ENCODE measurements around the gene RNF157.

RNF157 gene

DNA sequence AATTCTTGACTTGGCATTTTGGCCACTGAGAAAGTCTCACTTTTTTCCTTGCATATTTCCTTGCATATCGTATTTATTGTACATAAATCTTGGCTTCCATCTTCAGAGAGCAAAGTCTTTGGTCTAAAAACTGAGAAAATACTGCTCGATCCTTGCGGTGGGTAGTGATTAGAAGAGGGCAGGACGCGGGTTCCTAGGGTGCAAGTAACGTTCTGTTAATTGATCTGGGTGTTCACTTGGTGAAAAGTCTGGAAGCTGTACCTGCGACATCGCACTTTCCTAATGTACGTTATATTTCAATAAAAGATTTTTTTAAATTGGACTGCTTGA, 24.1 kb upstream of the RNF157 start:
- DNase-seq (ENCODE audit: extremely low spot score), result no peak
- ChIA-PET POLR2A (interaction anchor here (0.6 to 3.0 kb wide), 12 partner anchors 8 to 320 kb away, joined by 3 to 24 read pairs (median 4); partner anchors contain the start of gene RNF157), CTCF (interaction anchor here (0.6 to 1.5 kb wide), 4 partner anchors 15 to 967 kb away, joined by 3 to 8 read pairs (median 3); no protein-coding TSS in a partner anchor)
- TF ChIP-seq, protein P1, sequence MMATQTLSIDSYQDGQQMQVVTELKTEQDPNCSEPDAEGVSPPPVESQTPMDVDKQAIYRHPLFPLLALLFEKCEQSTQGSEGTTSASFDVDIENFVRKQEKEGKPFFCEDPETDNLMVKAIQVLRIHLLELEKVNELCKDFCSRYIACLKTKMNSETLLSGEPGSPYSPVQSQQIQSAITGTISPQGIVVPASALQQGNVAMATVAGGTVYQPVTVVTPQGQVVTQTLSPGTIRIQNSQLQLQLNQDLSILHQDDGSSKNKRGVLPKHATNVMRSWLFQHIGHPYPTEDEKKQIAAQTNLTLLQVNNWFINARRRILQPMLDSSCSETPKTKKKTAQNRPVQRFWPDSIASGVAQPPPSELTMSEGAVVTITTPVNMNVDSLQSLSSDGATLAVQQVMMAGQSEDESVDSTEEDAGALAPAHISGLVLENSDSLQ (IDR thresholded peaks at IDR 0.05), result no peak
- TF ChIP-seq ARNT (IDR thresholded peaks at IDR 0.05), result no peak
- TF ChIP-seq TARDBP (IDR thresholded peaks at IDR 0.05), result no peak
- no peak for TF ChIP-seq ZNF384 (IDR thresholded peaks at IDR 0.05)
- no peak for TF ChIP-seq LEF1 (IDR thresholded peaks at IDR 0.05; ENCODE audit: borderline replicate concordance)
- no peak for TF ChIP-seq ELF4 (IDR thresholded peaks at IDR 0.05)
- TF ChIP-seq L3MBTL2 (conservative IDR thresholded peaks at IDR 0.05), result no peak
- no peak for TF ChIP-seq SUZ12 (IDR thresholded peaks at IDR 0.05)
- no peak for TF ChIP-seq HDGF (IDR thresholded peaks at IDR 0.05; ENCODE audit: borderline replicate concordance)
- TF ChIP-seq FOXA1 (IDR thresholded peaks at IDR 0.05), result no peak
- no peak for TF ChIP-seq NFRKB (IDR thresholded peaks at IDR 0.05)
- no peak for TF ChIP-seq FOXM1 (IDR thresholded peaks at IDR 0.05; ENCODE audit: borderline replicate concordance)
- no peak for TF ChIP-seq BHLHE40 (IDR thresholded peaks at IDR 0.05; ENCODE audit: borderline replicate concordance)
- TF ChIP-seq CTBP1 (IDR thresholded peaks at IDR 0.05; ENCODE audit: borderline replicate concordance), result no peak
- no peak for TF ChIP-seq FOXK2 (IDR thresholded peaks at IDR 0.05)
- TF ChIP-seq SP1 (IDR thresholded peaks at IDR 0.05), result no peak

GRCh38 chr17:76263896-76264295, 23.6 kb upstream of the RNF157 start:
- ChIA-PET POLR2A (interaction anchor here (1.0 to 3.0 kb wide), 6 partner anchors 9 to 22 kb away, joined by 4 to 24 read pairs (median 6); partner anchors contain the start of gene RNF157), CTCF (interaction anchor here (0.6 to 1.5 kb wide), 4 partner anchors 16 to 966 kb away, joined by 3 to 8 read pairs (median 3); no protein-coding TSS in a partner anchor)
- no peak for DNase-seq (ENCODE audit: extremely low spot score)
- no peak for TF ChIP-seq ZNF384 (IDR thresholded peaks at IDR 0.05)
- TF ChIP-seq CTBP1 (IDR thresholded peaks at IDR 0.05; ENCODE audit: borderline replicate concordance), result no peak
- TF ChIP-seq LEF1 (IDR thresholded peaks at IDR 0.05; ENCODE audit: borderline replicate concordance), result no peak

DNA sequence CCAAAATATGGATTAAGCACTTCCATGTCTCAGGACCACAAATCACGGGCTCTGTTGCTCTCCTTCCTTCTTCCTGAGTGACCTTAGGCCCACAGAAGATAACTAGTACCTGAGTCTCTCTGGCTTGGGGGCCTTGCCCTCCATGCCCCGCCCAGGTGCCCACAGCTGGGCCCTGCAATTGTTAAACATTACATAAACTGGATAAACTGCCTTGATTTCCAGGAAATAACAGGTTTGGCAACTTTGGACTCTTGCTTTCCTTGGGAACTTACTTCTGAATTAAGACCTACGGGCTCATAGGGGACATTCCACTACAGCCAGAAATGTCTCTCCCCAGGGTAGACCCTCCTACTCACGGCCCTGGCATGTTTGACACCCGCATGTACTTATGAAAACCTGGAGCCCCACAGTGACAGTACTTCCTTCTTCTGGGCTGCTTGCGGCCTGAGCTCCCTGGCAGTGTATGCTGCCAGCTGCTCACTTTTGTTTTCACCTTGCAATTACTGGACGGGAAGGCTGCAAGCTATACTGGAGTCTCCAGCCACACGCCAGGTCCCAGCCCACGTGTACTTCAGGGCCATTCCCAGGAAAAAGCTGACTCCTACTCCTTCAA, 22.5 kb upstream of the RNF157 start:
- ChIA-PET CTCF (interaction anchor here (0.9 to 1.0 kb wide), 2 partner anchors 16 to 159 kb away, joined by 3 read pairs; partner anchors contain the start of gene EXOC7), POLR2A (interaction anchor here (1.0 to 3.0 kb wide), 3 partner anchors 16 to 139 kb away, joined by 4 to 24 read pairs (median 4); partner anchors contain the start of gene RNF157)
- TF ChIP-seq, protein P1 (IDR thresholded peaks at IDR 0.05), result no peak
- TF ChIP-seq SP1 (IDR thresholded peaks at IDR 0.05) (no peak), ZNF384 (IDR thresholded peaks at IDR 0.05) (no peak), BHLHE40 (IDR thresholded peaks at IDR 0.05; ENCODE audit: borderline replicate concordance) (no peak), FOXM1 (IDR thresholded peaks at IDR 0.05; ENCODE audit: borderline replicate concordance) (no peak), ARNT (IDR thresholded peaks at IDR 0.05) (no peak), HDGF (IDR thresholded peaks at IDR 0.05; ENCODE audit: borderline replicate concordance) (no peak), NFRKB (IDR thresholded peaks at IDR 0.05) (no peak), SUZ12 (IDR thresholded peaks at IDR 0.05) (no peak), TARDBP (IDR thresholded peaks at IDR 0.05) (no peak), FOXA1 (IDR thresholded peaks at IDR 0.05) (no peak), FOXK2 (IDR thresholded peaks at IDR 0.05) (no peak), L3MBTL2 (conservative IDR thresholded peaks at IDR 0.05) (no peak), LEF1 (IDR thresholded peaks at IDR 0.05; ENCODE audit: borderline replicate concordance) (no peak), ELF4 (IDR thresholded peaks at IDR 0.05) (no peak), CTBP1 (IDR thresholded peaks at IDR 0.05; ENCODE audit: borderline replicate concordance) (no peak)
- no peak for DNase-seq (ENCODE audit: extremely low spot score)

- CTCF ChIA-PET, result interaction anchor here (0.6 to 0.7 kb wide), 2 partner anchors 136 to 235 kb away, joined by 3 read pairs; partner anchors contain the start of gene EVPL
- POLR2A ChIA-PET, result interaction anchor here (2.2 kb wide), 1 partner anchor 21 kb away, joined by 8 read pairs; the partner anchor contains the start of gene RNF157
- no peak for DNase-seq (ENCODE audit: extremely low spot score)
- TF ChIP-seq BHLHE40 (IDR thresholded peaks at IDR 0.05; ENCODE audit: borderline replicate concordance) (no peak), NFRKB (IDR thresholded peaks at IDR 0.05) (no peak), FOXA1 (IDR thresholded peaks at IDR 0.05) (no peak), LEF1 (IDR thresholded peaks at IDR 0.05; ENCODE audit: borderline replicate concordance) (no peak)
- TF ChIP-seq, protein P1 (IDR thresholded peaks at IDR 0.05), result no peak
Measured at GRCh38 chr17:76261421-76262215, 21.3 kb upstream of the RNF157 start.

DNA sequence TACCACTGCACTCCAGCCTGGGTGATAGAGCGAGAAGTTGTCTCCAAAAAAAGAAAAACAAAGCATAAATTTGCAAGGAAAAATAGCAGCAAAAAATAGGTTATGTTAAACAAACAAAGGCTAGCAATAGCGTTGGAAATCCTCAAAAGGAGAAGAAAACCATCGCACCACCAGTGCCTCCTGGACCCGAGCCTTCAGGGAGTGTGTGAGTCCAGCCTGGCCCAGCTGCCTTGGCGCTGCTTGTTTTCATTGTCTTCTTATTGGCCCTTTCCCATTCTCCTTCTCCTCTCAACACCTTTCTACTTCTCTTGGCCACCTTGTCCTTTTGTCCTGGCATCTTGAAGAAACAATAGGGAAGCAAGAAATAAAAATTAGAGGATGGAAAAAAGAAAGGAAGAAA, 20.4 kb upstream of the RNF157 start:
- ChIA-PET CTCF (no interaction called here), POLR2A (interaction anchor here (2.2 kb wide), 1 partner anchor 20 kb away, joined by 8 read pairs; the partner anchor contains the start of gene RNF157)
- TF ChIP-seq NFRKB (IDR thresholded peaks at IDR 0.05) (no peak), HDGF (IDR thresholded peaks at IDR 0.05; ENCODE audit: borderline replicate concordance) (no peak), FOXA1 (IDR thresholded peaks at IDR 0.05) (no peak), ZNF384 (IDR thresholded peaks at IDR 0.05) (no peak), SUZ12 (IDR thresholded peaks at IDR 0.05) (no peak), TARDBP (IDR thresholded peaks at IDR 0.05) (no peak), CTBP1 (IDR thresholded peaks at IDR 0.05; ENCODE audit: borderline replicate concordance) (no peak), FOXM1 (IDR thresholded peaks at IDR 0.05; ENCODE audit: borderline replicate concordance) (no peak), ARNT (IDR thresholded peaks at IDR 0.05) (no peak), LEF1 (IDR thresholded peaks at IDR 0.05; ENCODE audit: borderline replicate concordance) (no peak), BHLHE40 (IDR thresholded peaks at IDR 0.05; ENCODE audit: borderline replicate concordance) (no peak), ELF4 (IDR thresholded peaks at IDR 0.05) (no peak), SP1 (IDR thresholded peaks at IDR 0.05) (no peak)
- TF ChIP-seq, protein P1 (IDR thresholded peaks at IDR 0.05), result no peak

More for the DNA sequence above, 20.4 kb upstream of the RNF157 start:
- no peak for DNase-seq (ENCODE audit: extremely low spot score)

Measured in HEK293T (cell line).